ENCODE data around the gene TMSB4Y.

GRCh38 chrY:13738618-13739017 lies 34.9 kb downstream of the TMSB4Y start:
- TF ChIP-seq CTCF (IDR thresholded peaks at IDR 0.05; ENCODE audit: low read length) = peak; percentile 55
- TF ChIP-seq EZH2 (IDR thresholded peaks at IDR 0.05; ENCODE audit: borderline replicate concordance, low read length) = no peak

Data from OCI-LY1 (cell line).